HG03521 (cell line): Measurements from ENCODE around the gene TARBP2.

Source experiments
- ATAC-seq: cut with Tn5 transposase; IDR thresholded peaks from one replicate; pipeline ENCODE4 v1.9.1; 2021; ENCODE audit warnings: mild to moderate bottlenecking, moderate library complexity; ENCODE audit not compliant: unreplicated experiment

Gene TARBP2

GRCh38 chr12:53500776-53501614 lies at the start of gene TARBP2:
Gene TARBP2 (plus strand): TSS chr12:53501283. CDS start chr12:53501409, 126 bp downstream.
- peak; percentile 75 for ATAC-seq

DNA sequence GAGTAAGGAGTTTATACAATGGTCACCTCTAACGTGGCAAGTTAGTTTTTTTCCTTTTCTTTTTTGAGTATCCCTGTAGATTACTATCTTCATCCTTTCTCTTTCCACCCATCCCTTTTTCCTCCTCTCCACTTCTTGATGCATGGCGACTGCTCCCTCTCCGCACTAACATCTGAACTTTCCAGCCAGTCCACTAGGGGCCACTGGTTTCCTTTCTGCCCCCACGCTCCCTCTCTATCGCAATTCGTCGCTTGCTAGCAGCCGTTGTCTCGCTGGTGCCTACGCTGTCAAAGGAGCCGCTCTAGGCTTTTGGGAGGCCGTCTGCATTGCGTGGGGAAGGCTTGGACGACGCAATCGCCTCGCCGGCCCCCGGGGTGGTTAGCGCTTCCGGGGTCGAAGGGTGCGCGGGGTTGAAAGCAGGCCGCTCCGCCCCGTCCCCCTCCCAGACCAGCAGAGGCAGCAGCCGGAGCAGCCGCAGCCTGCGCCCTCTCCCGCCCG lies 49.4 kb upstream of the TARBP2 start, which contains the start of gene PCBP2:
TSS of gene PCBP2 (plus strand) at position 442 of the 498 bp plus-strand sequence. CDS start 2,699 bp downstream, outside the sequence.
- ATAC-seq, result peak; percentile 96

DNA sequence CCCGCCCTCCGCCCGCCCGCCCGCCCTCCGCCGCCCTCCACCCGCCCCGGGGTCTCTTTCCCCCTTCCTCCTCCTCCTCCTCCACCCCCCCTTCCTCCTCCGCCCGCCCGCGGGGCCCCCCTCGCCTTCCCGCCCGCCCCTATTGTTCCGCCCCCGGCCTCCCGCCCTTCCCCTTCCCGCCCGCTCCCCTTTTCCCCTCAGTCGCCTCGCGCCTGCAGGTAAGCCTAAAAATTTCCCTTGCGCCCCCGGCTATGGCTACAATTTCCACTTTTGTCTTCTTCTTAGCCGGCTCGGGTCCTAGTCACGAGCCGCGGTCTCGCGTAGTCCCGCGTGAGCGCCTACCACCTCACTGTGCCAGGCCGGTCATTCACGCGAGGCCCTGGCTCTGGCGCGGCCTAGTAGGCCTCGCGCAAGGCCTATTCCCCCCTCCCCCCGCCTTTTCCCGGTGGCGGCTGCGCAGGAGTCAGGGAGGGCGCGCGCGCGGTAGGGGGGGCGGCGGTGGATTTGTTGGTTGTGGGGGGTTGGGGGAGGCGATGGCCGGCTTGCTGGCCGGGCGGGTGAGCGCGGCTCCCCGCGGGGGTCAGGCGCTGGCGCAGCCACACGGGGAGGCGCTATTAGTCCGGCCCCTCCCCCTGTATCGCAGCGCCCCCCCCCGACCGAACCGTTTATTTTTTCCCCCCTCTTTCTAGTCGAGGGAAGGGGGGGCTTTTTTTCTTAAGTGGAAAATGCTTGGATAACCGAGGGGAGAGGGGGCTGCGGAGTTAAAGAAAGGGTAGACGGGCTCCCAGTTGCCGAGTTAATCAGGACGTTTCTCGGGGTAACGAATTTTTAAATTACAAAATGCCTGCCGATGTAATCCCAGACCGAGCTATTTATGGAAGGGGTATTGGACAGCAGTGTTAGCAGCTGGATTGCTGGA lies 48.7 kb upstream of the TARBP2 start:
- peak; percentile 28 for ATAC-seq

DNA sequence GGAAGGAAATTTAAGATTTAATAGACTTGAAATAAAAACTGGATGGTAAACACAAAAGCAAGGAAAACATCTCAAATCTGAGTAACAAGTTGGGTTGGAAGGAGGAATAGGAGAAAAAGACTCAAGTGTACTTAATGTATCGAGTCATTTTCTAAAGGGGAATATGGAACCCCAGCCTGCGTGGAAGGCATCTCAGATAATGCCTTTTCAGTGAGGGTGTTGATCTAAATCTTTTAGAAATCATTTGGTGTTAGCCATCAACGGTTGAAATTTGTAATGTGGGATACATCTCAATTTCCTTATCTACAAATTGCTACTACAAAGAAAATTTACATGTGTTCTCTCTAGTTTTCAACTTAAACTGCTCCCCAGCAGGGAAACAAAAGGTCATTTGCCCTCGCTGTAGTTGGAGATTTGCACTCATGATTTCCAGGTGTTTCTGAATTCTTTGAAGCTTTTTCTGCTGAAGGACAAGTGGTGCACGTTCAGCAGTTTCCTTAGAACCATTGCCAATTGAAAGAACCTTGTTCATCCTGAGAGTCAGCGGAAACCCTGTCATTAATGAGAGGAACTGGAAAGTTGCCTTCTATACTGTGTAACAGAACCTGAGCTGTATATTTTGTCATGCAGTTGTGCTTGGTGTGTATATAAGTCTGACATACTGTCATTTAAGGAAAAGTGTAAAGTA lies 47.0 kb upstream of the TARBP2 start:
- ATAC-seq, result no peak

DNA sequence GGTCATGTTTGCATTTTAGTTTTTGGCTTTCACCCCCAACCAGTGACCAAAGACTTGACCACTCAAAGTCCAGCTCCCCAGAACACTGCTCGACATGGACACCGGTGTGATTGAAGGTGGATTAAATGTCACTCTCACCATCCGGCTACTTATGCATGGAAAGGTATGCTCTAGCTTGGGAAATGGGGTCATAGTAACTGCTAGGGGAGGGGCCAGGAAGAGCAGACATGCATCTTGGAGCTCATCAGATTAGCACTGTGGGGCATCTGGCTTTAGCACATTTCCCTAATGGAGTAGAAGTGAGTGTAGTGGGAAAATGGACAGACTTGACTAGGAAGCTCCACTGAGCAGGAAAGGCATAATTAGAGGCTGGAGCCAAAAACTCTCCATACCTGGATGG lies 46.4 kb upstream of the TARBP2 start:
- no peak for ATAC-seq

- ATAC-seq, result no peak
Observed at GRCh38 chr12:53456654-53457366, 44.3 kb upstream of the TARBP2 start.

GRCh38 chr12:53459097-53459496 lies 42.0 kb upstream of the TARBP2 start:
- ATAC-seq, result no peak

- no peak for ATAC-seq
Observed at GRCh38 chr12:53461059-53461458, 40.0 kb upstream of the TARBP2 start.

DNA sequence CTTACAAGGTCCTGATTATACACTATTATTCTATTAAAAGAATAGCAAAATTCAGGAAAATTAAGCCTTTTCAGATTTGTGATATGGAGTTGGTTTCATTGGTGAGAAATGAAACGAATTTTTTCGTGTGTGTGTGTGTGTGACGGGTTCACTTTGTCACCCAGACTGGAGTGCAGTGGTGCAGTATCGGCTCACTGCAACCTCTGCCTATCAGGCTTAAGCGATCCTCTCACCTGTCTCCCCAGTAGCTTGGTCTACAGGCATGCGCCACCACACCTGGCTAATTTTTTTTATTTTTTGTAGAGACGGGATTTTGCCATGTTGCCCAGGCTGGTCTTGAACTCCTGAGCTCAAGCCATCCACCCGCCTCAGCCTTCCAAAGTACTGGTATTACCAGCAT lies 39.5 kb upstream of the TARBP2 start:
- ATAC-seq, result no peak

DNA sequence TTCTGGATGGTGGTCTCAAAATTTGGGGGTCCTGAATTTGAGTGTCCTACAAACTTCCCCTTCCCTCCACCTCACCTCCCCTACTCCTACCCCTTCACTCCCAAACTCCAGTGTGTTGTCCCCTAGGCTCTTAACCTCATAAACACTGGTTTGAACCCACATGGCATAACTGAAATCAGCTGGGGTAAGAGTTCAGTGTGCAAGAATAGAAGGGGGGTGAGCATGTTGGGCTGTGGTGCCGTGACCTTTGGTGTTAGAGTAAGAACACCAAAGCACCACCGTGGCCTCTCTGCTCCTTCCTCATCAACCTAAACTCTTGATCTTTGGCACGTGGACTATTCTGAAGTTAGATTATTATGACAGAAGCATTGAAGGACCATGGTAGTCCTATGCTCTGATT lies 38.1 kb upstream of the TARBP2 start:
- ATAC-seq, result no peak

DNA sequence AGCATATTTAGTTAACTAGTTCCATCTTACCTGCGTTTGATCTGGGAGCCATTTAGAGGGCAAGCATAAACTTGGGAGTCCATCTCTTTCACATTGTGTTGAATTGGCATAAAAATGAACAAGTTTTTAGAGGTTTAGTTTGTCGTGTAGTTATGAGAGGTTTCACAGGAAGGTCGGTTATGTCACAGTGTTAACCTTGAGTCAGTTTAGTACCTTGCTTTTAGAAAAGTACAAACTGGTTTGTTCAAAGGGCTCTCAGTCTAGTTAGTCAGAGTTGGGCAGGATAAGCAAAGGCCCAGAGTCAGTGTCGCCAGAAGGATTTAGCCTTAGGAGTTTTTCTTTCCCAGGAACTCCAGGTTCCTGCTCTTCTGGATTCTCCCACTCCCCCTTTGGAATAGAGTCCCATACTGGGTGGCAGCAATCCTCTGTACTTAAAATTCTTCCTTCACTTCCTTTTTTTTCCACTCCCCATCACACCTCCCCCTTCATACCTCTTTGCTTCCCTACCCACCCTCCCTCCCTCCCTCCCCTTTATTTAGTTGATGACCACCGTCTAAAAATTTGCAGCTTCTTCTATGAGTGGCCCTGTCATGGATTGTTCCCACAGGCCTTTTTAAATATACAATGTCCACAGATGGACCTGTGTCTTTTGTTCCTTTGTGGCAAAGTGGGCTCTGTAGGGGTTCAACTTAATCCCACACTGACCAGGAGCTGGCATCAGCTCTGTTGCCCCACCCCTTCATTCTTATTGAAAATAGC lies 37.1 kb upstream of the TARBP2 start:
- no peak for ATAC-seq

DNA sequence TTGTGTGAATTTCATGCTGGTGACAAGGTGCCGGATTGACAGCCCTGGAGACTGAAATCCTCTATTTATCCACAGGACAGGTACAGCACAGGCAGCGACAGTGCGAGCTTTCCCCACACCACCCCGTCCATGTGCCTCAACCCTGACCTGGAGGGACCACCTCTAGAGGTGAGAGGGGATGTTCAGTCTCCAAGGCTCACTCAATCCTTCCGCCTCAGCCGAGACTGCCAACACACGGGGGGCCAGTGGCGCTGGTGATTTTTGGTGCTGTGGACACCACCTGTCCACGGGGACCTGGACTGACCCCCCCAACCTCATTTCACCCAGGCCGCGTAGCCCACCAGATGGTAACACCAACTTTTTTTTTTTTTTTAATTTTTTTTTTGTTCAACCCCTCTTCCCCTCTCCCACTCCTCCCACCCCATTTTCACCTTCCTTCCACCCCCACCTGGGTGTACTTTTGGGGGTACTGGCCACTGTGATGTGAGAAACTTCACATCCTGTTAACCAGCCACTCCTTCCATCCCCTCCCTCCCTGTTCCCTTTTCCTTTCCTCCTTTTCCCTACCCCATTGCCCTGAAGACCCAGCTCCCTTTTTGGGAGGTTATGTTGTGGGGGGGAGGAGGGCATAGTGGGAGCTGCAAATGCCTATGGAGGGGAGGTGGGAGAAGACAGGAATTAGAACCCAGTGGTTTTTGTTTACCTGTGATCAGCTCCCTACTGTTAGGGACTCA lies 36.2 kb upstream of the TARBP2 start:
- no peak for ATAC-seq

DNA sequence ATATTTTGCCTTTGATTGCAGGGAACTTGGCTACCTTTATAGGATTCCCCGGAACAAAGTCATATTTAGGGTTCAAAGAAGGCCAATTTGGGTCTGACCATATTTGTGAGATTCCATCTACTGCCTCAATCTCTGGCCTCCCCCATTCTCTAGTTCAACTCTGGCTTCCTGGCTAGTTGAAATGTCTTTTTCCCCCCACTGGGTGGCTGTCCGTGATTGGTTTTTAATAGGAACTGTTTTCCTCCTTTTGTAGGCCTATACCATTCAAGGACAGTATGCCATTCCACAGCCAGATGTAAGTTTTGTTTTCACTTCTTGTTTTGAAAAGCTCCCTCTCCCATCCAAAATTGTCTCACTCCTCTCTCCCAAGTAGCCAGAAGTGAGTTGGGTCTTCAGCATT lies 35.4 kb upstream of the TARBP2 start:
- ATAC-seq, result no peak

DNA sequence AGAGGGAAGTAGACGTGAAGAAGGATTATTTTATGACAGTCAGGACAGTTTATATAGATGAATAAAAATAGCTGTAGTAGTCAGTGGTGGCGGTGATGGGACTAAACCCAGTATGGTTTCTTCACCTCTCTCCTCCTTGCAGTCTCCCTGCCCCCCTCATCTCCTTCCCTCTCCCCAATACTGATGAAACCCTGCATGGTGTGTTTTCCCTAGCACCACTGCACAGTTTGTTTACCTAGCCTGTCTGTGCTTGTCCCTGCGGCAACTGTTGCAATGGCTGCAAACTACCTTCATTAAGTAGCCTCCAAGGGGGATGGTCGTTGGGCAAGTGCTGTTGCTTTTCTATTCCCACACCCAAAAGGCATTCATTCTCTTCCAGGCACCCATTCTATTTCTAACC lies 34.4 kb upstream of the TARBP2 start:
- no peak for ATAC-seq

DNA sequence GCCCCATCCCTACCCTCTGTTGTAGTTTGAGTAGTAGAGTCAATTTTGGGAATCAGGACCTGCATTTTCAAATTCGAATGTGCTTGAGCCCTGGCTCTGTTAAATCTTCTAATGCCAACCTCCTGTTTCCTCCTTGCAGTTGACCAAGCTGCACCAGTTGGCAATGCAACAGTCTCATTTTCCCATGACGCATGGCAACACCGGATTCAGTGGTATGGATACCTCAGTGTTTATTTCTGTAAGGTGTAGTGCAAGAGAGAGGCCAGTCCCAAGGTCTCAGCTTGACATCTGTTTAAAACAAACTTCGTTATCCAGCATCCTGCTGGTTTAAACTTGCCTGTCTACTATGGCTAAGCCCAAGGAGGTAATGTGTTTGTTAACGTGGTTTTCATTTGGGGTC lies 34.0 kb upstream of the TARBP2 start:
- ATAC-seq, result no peak

DNA sequence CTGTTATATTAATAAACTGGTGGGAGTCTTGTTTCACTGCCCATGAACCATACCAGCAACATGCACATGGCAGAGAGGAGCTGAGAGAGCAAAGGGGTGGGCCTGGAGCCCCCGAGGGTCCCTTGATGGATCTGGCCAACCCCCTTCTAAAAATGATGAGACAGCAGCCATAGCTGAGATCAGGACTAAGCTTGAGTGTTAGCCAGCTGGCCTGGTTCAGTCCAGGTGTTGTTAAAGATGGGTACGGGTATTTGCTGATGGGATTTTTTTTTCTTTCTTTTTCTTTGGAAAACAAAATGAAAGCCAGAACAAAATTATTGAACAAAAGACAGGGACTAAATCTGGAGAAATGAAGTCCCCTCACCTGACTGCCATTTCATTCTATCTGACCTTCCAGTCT lies 33.2 kb upstream of the TARBP2 start:
- no peak for ATAC-seq

DNA sequence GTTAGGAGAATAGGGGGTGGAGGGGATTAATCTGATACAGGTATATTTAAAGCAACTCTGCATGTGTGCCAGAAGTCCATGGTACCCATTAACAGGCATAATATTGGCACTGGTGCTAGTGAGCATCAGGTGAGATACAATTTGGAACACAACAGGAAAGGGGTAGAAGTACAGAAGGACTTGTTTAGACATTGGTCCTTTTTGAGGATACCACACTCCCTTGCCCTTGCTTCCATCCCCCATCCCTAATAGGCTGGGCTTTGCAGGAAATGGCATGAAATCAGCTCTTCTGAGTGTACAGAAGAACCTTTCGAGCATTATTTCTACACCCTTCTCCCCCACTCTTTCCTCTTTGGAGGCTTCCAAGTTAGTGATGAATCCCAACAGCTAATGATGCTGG lies 32.8 kb upstream of the TARBP2 start:
- no peak for ATAC-seq

DNA sequence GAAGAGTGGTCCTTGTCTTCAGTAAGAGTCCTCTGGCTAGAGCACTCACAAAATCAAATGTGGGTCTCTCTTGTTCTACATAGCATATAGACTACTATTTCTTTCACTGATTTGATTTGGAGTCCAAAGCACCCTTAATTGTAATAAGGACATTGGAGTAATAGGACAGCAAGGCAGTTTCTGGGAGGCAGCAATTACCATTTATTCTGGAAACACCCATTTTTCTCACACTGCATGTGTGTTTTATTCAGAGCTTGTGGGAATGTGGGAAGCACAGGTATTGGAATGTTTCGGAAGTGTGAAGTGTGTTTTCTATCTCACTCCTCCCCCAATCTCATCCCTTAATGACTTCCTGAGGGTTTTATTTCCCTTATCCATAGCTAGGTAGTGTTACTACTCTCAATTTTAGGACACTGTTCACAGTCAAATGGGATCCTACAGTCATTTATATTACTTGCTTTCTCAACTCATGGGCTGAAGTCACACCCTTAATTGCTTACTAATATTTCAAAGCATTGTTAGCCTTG lies 29.0 kb upstream of the TARBP2 start:
- no peak for ATAC-seq

GRCh38 chr12:53474077-53474476 lies 27.0 kb upstream of the TARBP2 start:
- ATAC-seq, result no peak
